ENCODE measurements around the gene TBXA2R. TPM values are rescaled to one million over a fixed set of nuclear protein-coding genes. Genes with fewer than 3 reads are reported as not detected.

The TBXA2R gene
- total and polyA plus RNA-seq, 2 of the 8 experiments (the other 6 are each of a cell fraction or from before 2014, with no cell fraction given), result 0.39 to 0.50 TPM

DNA sequence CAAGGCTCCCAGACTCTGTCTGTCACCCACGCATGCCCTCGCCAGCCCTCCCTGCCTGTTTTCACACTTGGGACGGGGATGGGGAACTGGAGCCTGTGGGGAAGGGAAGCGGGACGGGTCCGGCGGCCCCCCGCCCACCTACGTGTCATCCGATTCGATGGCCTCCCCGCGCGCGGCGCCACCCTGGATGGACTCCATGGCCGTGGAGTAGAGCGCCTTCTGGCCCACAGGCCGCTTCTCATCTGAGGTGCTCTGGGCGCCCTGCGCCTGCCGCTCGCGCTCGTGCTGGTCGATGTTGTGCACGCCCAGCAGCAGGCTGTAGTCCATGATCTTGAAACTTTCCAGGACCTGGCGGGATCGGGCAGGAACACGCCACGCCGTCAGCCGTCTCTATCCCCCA, 45.0 kb upstream of the TBXA2R start:
- H2BK12ac ChIP-seq (ENCODE audit: low read depth, low read length), result no peak overlapping the region
- FAIRE-seq (no peak), DNase-seq (ENCODE audit: low read depth in 1 of 2, low spot score in 2 of 2) (no peak)
- no peak overlapping the region for H3K9ac ChIP-seq (replicated peaks in 1 of 4; ENCODE audit: extremely low read depth in 1 of 4, low read depth in 3 of 4, low read length in 3 of 4)
- H4K8ac ChIP-seq (ENCODE audit: extremely low read depth, insufficient read depth, low read length), result no peak overlapping the region
- H3K23me2 ChIP-seq (ENCODE audit: low read depth, low read length), result no peaks in the 10 kb centered on the region
- H3K79me1 ChIP-seq (ENCODE audit: low read depth, low read length), result no peaks in the 10 kb centered on the region
- no peaks in the 10 kb centered on the region for H3K4me1 ChIP-seq (replicated peaks in 1 of 4; ENCODE audit: control insufficient read depth in 3 of 4, insufficient read depth in 4 of 4, low read length in 3 of 4)
- TF ChIP-seq CBX5 (IDR thresholded peaks at IDR 0.05; ENCODE audit: low read depth, low read length) (no peak), JUND (IDR thresholded peaks at IDR 0.05; ENCODE audit: low read length) (no peak), BRCA1 (IDR thresholded peaks at IDR 0.05; ENCODE audit: low read depth, low read length) (no peak), GABPA (IDR thresholded peaks at IDR 0.05; ENCODE audit: borderline replicate concordance, insufficient read depth, low read length) (no peak), TBP (IDR thresholded peaks at IDR 0.05; ENCODE audit: low read depth, low read length) (no peak), CHD1 (IDR thresholded peaks at IDR 0.05; ENCODE audit: low read depth, low read length) (no peak)
- TF ChIP-seq, protein P1, sequence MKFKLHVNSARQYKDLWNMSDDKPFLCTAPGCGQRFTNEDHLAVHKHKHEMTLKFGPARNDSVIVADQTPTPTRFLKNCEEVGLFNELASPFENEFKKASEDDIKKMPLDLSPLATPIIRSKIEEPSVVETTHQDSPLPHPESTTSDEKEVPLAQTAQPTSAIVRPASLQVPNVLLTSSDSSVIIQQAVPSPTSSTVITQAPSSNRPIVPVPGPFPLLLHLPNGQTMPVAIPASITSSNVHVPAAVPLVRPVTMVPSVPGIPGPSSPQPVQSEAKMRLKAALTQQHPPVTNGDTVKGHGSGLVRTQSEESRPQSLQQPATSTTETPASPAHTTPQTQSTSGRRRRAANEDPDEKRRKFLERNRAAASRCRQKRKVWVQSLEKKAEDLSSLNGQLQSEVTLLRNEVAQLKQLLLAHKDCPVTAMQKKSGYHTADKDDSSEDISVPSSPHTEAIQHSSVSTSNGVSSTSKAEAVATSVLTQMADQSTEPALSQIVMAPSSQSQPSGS (IDR thresholded peaks at IDR 0.05; ENCODE audit: low read length), result no peak
- TF ChIP-seq, protein P2, sequence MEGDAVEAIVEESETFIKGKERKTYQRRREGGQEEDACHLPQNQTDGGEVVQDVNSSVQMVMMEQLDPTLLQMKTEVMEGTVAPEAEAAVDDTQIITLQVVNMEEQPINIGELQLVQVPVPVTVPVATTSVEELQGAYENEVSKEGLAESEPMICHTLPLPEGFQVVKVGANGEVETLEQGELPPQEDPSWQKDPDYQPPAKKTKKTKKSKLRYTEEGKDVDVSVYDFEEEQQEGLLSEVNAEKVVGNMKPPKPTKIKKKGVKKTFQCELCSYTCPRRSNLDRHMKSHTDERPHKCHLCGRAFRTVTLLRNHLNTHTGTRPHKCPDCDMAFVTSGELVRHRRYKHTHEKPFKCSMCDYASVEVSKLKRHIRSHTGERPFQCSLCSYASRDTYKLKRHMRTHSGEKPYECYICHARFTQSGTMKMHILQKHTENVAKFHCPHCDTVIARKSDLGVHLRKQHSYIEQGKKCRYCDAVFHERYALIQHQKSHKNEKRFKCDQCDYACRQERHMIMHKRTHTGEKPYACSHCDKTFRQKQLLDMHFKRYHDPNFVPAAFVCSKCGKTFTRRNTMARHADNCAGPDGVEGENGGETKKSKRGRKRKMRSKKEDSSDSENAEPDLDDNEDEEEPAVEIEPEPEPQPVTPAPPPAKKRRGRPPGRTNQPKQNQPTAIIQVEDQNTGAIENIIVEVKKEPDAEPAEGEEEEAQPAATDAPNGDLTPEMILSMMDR (IDR thresholded peaks at IDR 0.05; ENCODE audit: control extremely low read depth in 1 of 3, insufficient read depth in 1 of 3, low read depth in 1 of 3, low read length in 3 of 3), result no peak
- no peak overlapping the region for H4K5ac ChIP-seq (ENCODE audit: insufficient read length, low read depth, low read length)
- H2BK120ac ChIP-seq (replicated peaks; ENCODE audit: low read depth, low read length), result no peak overlapping the region
- CTCF ChIA-PET (ENCODE audit: partially characterized antibody), result no interaction called here
- H3K14ac ChIP-seq (ENCODE audit: insufficient read length), result no peak overlapping the region
- H3K18ac ChIP-seq (ENCODE audit: extremely low read depth, low read length), result no peak overlapping the region
- H3K79me2 ChIP-seq (ENCODE audit: control insufficient read depth in 1 of 2, insufficient read depth in 2 of 2, low read length in 2 of 2), result no peaks in the 10 kb centered on the region
- no peak overlapping the region for H4K91ac ChIP-seq (replicated peaks; ENCODE audit: insufficient read length, low read length)
- no peaks in the 10 kb centered on the region for H3K9me3 ChIP-seq (ENCODE audit: insufficient read depth in 2 of 2, low read depth in 1 of 2, low read length in 1 of 2)
- no peak overlapping the region for H2BK15ac ChIP-seq (ENCODE audit: low read length)
- POLR2A ChIA-PET (ENCODE audit: partially characterized antibody), result interaction anchor here (0.5 to 1.6 kb wide), 3 partner anchors 10 to 14 kb away, joined by 3 to 5 read pairs (median 4); no protein-coding TSS in a partner anchor
- H2BK5ac ChIP-seq (ENCODE audit: low read depth, low read length), result no peak overlapping the region
- H2AK5ac ChIP-seq (ENCODE audit: low read depth, low read length), result no peak overlapping the region
- H3K23ac ChIP-seq (ENCODE audit: insufficient read length), result no peak overlapping the region
- 89% methylated on average over 19 of the region's 33 CpGs; no CpG with 5 or more reads in 1 of the 2 experiments for WGBS, 2 experiments (ENCODE audit: extremely low coverage in 1 of 2, insufficient coverage in 1 of 2, insufficient read length in 1 of 2, insufficient replicate concordance in 2 of 2, low coverage in 1 of 2, low lambda C conversion rate in 2 of 2, missing lambda C conversion rate in 1 of 2)
- H3K27me3 ChIP-seq (replicated peaks in 1 of 4; ENCODE audit: control insufficient read depth in 3 of 4, extremely low read depth in 1 of 4, insufficient read depth in 3 of 4, low read length in 3 of 4), result no peaks in the 10 kb centered on the region
- H3K56ac ChIP-seq (replicated peaks; ENCODE audit: insufficient read length, low read depth, low read length), result no peak overlapping the region
- H3K4ac ChIP-seq (replicated peaks; ENCODE audit: insufficient read length, low read depth, low read length), result no peak overlapping the region
- peaks cover 0 to 25% (median 3%) of the 10 kb centered on the region in 4 experiments; a peak in 3 of 8 replicates for H3K36me3 ChIP-seq (ENCODE audit: control insufficient read depth in 2 of 4, insufficient read depth in 4 of 4, low read length in 3 of 4)
- H2AFZ ChIP-seq (ENCODE audit: low read length), result no peak overlapping the region
- H3K27ac ChIP-seq (ENCODE audit: low read depth, low read length), result no peak overlapping the region
- H3K4me3 ChIP-seq (ENCODE audit: extremely low read depth in 1 of 4, insufficient read depth in 2 of 4, low read depth in 3 of 4, low read length in 4 of 4), result no peak overlapping the region
- H3K4me2 ChIP-seq (ENCODE audit: insufficient read depth in 1 of 2, low read depth in 2 of 2, low read length in 2 of 2), result no peak overlapping the region
- peaks cover 3 to 8% of the 10 kb centered on the region in 2 experiments for H4K20me1 ChIP-seq (replicated peaks in 1 of 2; ENCODE audit: control insufficient read depth in 1 of 2, insufficient read depth in 2 of 2, low read length in 2 of 2)
- no peak overlapping the region for H2BK20ac ChIP-seq (ENCODE audit: low read length)
